H1 (cell line): ENCODE data around the gene MYO1A.

Source experiments
- ATF2 ChIP-seq: IDR thresholded peaks from 2 replicates; pipeline ENCODE4 v1.6.1; 2012; ENCODE audit warnings: low read length, inconsistent platforms
- CTCF ChIP-seq, 3 experiments: IDR thresholded peaks; 1 replicate in 2 of 3; 2 replicates in 1 of 3; pipeline versions ENCODE4 v1.5.1 to v1.6.1; 2011; ENCODE audit warnings: low read length in 3 of 3, mild to moderate bottlenecking in 3 of 3, inconsistent platforms in 2 of 3, low read depth in 1 of 3, moderate library complexity in 1 of 3; ENCODE audit not compliant: insufficient read depth in 1 of 3; ENCODE audit errors: control extremely low read depth in 1 of 3
- EP300 ChIP-seq, 2 experiments: IDR thresholded peaks; 1 replicate in 1 of 2; 2 replicates in 1 of 2; pipeline ENCODE4 v1.6.1; 2011 to 2012; ENCODE audit warnings: low read depth in 2 of 2, low read length in 2 of 2, mild to moderate bottlenecking in 2 of 2, borderline replicate concordance in 1 of 2, inconsistent platforms in 1 of 2, moderate library complexity in 1 of 2
- EZH2 ChIP-seq: fragments of 200-600 bp; sonication (generic); IDR thresholded peaks from 2 replicates; pipeline ENCODE4 v1.7.1; 2012; ENCODE audit warnings: low read depth, mild to moderate bottlenecking, moderate library complexity, low read length, inconsistent platforms; ENCODE audit not compliant: severe bottlenecking
- KDM1A ChIP-seq: fragments of 200-600, 300-600 bp; sonication (generic); IDR thresholded peaks from 2 replicates; pipeline ENCODE4 v1.7.1; 2016; ENCODE audit warnings: mild to moderate bottlenecking, low read length, borderline replicate concordance
- POLR2A ChIP-seq, 2 experiments: IDR thresholded peaks; 1 replicate in 1 of 2; 2 replicates in 1 of 2; pipeline ENCODE4 v1.6.1; 2011; ENCODE audit warnings: low read depth in 2 of 2, low read length in 2 of 2, mild to moderate bottlenecking in 2 of 2; ENCODE audit errors: control extremely low read depth in 1 of 2
- SP2 ChIP-seq: IDR thresholded peaks from 2 replicates; pipeline ENCODE4 v1.6.1; 2012; ENCODE audit warnings: mild to moderate bottlenecking, low read length, inconsistent platforms
- TAF1 ChIP-seq: IDR thresholded peaks from 2 replicates; pipeline ENCODE4 v1.6.1; 2011; ENCODE audit warnings: mild to moderate bottlenecking, low read depth, low read length
- TEAD4 ChIP-seq: IDR thresholded peaks from 2 replicates; pipeline ENCODE4 v1.6.1; 2012; ENCODE audit warnings: low read depth, low read length, inconsistent platforms, mixed read lengths

- TF ChIP-seq SP2 (no peak), TAF1 (no peak), CTCF (IDR thresholded peaks at IDR 0.05; ENCODE audit: control extremely low read depth in 1 of 3, insufficient read depth in 1 of 3, low read depth in 1 of 3, low read length in 3 of 3) (peak in 2 of 3 experiments; percentile 53 to 60; a peak in 3 of 4 replicates), ATF2 (no peak), EP300 (IDR thresholded peaks at IDR 0.05; ENCODE audit: borderline replicate concordance in 1 of 2, low read depth in 2 of 2, low read length in 2 of 2) (no peak), KDM1A (no peak), TEAD4 (no peak), EZH2 (no peak), POLR2A (IDR thresholded peaks at IDR 0.05; ENCODE audit: control extremely low read depth in 1 of 2, low read depth in 2 of 2, low read length in 2 of 2) (no peak)
Measured at GRCh38 chr12:57008178-57008577, 41.8 kb downstream of the MYO1A start.
